HG02852 (cell line): ENCODE data around the gene PPFIA1.
A peak's percentile ranks its signal among the peaks of the same experiment; 100 is the strongest.
"Not testable (repeated sequence)": the region's sequence is repeated elsewhere in the genome, so short reads cannot be mapped to it uniquely, and the experiment has no call there.

Experiments
- ATAC-seq: cut with Tn5 transposase; IDR thresholded peaks from one replicate; pipeline ENCODE4 v1.9.1; 2021; ENCODE audit warnings: mild to moderate bottlenecking, moderate library complexity; ENCODE audit not compliant: unreplicated experiment

PPFIA1 gene

GRCh38 chr11:70323806-70324205 lies 53.3 kb downstream of the PPFIA1 start:
- ATAC-seq: no peak

- ATAC-seq: no peak
Measured at GRCh38 chr11:70324376-70325115, 54.1 kb downstream of the PPFIA1 start.

DNA sequence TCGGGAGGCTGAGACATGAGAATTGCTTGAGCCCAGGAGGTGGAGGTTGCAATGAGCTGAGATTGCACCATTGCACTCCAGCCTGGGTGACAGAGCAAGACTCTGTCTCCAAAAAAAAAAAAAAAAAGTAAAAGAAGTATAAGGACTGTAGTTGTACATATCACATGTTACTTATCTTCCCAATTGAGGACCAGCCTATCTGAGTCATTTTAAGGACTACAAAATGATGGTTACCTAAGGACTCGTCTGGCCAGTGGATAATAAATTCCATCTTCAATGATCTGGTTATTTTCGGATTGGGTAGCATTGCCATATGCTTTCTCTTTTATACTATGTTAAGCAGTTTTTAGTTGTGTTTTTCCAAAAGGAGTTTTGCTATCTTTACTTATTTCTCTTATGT lies 55.3 kb downstream of the PPFIA1 start:
- ATAC-seq: no peak

DNA sequence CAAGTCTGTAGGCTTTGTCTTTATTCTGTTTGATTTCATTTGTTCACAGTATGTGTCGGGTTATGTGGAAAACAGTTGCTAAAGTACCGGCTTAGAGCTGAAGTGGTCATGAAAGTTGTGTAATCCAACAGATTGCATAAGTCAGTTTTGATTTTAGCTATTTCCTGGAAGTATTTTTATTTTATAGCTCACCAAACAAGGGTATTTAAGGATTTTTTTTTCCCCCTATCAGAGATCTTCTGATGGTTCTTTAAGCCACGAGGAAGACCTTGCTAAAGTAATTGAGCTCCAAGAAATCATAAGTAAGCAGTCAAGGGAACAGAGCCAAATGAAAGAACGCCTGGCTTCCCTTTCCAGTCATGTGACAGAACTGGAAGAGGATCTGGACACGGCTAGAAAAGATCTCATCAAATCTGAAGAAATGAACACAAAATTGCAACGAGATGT lies 55.9 kb downstream of the PPFIA1 start:
- ATAC-seq: no peak

GRCh38 chr11:70326833-70327232 lies 56.3 kb downstream of the PPFIA1 start:
- no peak for ATAC-seq

GRCh38 chr11:70327717-70328116 lies 57.2 kb downstream of the PPFIA1 start:
- ATAC-seq: peak; percentile 60

DNA sequence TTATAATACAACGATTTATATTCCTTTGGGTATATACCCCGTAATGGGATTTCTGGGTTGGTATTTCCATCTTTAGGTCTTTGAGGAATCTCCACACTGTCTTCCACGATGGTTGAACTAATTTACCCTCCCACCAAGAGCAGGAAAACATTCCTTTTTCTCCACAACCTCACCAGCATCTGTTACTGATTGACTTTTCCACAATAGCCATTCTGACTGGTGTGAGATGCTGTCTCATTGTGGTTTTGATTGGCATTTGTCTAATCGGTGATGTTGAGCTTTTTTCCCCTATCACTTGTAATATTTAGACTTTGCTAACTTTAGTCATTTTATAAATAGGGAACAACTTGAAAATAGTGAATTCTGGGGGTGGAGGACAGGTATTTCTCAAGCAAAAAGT lies 58.1 kb downstream of the PPFIA1 start:
- no peak for ATAC-seq

DNA sequence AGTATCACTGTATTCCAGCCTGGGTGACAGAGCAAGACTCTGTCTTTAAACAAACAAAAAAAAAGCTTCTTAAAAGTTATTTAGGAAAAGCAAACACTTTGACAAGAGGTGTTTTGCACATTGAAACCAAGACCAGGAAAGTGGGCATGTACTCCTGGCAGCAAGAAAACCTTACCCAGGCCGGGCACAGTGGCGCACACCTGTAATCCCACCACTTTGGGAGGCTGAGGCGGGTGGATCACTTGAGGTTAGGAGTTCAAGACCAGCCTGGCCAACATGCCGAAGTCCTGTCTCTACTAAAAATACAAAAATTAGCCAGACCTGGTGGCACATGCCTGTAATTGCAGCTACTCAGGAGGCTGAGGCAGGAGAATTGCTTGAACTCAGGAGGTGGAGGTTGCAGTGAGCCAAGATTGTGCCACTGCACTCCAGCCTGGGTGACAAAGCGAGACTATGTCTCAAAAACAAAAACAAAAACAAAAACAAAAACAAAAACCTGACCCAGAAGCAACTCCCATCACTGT lies 60.9 kb downstream of the PPFIA1 start:
- ATAC-seq: not testable (repeated sequence)

DNA sequence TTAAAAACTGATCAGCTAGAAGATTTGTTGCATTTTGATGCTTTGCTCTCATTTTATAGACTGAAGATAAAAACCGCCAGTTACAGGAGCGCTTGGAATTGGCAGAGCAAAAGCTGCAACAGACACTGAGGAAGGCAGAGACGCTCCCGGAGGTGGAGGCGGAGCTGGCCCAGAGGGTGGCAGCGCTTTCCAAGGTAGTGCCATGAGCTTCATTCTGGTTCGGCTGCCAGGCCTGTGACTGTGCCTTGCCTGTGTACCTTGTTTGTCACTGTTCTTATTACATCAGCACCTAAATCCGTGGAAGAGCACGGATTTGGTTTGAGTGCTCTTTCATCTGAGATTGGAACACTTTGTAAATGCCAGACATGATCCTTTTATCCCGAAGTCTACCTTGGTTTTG lies 61.4 kb downstream of the PPFIA1 start:
- no peak for ATAC-seq

GRCh38 chr11:70332567-70332966 lies 62.1 kb downstream of the PPFIA1 start:
- ATAC-seq: no peak

- ATAC-seq: no peak
Measured at GRCh38 chr11:70333261-70333660, 62.8 kb downstream of the PPFIA1 start.

DNA sequence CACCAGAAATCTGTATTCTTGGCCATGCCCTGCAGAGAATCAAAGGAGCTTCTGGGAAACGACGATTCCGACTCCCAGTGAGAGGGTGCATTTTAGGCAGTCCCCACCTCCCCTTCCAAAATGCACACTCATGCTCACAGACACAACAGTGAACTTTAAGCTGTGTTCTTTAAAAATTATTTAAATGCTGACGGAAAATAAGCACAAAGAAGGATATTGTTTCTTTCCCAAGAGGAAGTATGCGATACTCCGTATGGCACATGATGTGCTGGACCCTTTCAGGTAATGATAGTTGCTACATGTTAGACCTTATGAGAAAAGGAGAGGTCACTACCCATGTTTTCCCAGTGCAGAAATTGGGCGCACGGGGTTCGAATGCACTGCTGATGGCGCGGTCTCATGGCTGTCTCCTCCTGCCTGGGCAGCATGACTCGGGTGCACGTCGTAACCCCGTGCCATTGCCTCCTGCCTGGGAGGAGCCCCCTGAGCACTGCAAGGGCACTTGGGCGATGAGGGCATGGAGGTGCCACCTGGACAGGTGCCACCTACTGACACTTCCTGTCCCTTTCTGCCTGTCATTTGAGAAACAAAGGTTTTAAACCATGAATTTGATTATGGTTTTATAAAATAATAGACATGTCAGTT lies 64.0 kb downstream of the PPFIA1 start:
- no peak for ATAC-seq

DNA sequence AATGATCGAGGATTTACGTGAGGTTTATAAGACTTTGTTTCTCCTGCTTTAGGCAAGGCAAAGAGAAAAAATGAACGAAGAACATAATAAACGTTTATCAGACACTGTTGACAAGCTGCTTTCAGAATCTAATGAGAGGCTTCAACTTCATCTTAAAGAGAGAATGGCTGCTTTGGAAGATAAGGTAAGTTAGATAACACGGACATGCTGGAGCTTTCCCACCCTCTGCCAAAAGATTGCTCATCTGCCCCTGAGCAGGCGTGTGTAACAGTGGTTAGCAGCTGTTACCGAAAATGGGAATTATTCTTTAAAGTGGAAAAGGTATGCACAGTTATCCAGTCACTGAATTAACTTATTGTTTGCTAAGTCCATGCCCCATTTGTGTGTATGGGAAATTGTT lies 65.0 kb downstream of the PPFIA1 start:
- no peak for ATAC-seq

- no peak for ATAC-seq
Measured at GRCh38 chr11:70338594-70338993, 68.1 kb downstream of the PPFIA1 start.

DNA sequence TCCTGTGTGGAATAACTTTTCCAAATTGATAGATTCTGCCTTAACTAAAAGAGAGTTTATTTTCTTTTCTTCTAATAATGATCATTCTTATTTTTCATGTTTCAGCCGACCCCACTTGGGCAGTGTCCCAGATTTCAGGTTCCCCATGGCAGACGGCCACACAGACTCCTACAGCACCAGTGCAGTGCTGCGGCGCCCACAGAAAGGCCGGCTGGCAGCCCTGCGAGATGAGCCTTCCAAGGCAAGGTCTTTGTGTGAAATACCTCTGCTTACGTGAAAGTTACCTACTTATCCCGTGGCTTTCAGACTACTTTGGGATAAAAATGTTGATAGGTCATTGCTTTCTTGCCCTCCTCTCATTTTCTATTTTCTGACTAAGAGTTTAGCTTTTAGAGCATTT lies 68.6 kb downstream of the PPFIA1 start:
- ATAC-seq: no peak

GRCh38 chr11:70341881-70342429 lies 71.5 kb downstream of the PPFIA1 start:
- no peak for ATAC-seq

DNA sequence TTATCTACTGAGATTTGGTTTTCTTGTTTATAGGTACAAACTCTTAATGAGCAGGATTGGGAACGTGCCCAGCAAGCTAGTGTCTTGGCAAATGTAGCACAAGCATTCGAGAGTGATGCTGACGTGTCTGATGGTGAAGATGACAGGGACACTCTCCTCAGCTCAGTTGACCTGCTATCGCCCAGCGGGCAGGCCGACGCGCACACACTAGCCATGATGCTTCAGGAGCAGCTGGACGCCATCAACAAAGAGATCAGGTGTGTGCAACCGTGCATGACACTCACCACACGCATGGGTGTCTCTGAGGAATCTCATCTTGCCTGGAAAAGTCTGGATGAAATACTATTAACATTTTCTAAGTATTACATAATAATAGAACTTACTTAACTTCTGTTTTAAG lies 73.1 kb downstream of the PPFIA1 start:
- no peak for ATAC-seq

GRCh38 chr11:70348191-70348590 lies 77.7 kb downstream of the PPFIA1 start:
- no peak for ATAC-seq

- no peak for ATAC-seq
Measured at GRCh38 chr11:70348608-70349007, 78.1 kb downstream of the PPFIA1 start.

- no peak for ATAC-seq
Measured at GRCh38 chr11:70351646-70352045, 81.2 kb downstream of the PPFIA1 start.

DNA sequence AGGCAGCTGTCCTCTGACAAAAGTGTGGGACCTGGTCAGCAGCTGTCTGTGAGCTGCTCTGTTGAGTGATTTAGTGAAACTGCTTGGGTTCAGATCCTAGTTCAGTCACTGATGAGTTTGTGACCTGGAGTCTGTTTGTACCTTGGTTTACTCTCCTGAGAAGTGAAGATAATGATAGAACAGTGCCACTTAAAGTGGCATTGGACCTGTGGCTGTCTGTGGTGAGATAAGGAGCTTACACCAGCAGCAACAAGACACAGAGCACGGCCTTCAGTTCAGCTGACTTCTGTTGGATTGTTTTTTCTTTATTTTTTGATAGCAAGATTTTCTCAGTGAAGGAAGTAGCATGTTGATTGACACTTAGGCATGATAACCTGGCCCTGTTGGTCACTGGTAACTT lies 81.6 kb downstream of the PPFIA1 start:
- ATAC-seq: no peak

GRCh38 chr11:70352601-70353000 lies 82.1 kb downstream of the PPFIA1 start:
- ATAC-seq: no peak
